B cell (primary cell): ENCODE measurements around the gene KSR2.

Experiments used
- EZH2 ChIP-seq: IDR thresholded peaks from 2 replicates; pipeline ENCODE4 v1.6.1; 2012; ENCODE audit warnings: borderline replicate concordance, low read depth, mild to moderate bottlenecking, moderate library complexity, low read length; ENCODE audit not compliant: insufficient read depth, poor library complexity, severe bottlenecking
- TF ChIP-seq, protein P1 (sequence below): fragments of 200-600 bp; IDR thresholded peaks from one replicate; pipeline ENCODE4 v1.8.0; 2022; ENCODE audit warnings: antibody characterized with exemption, mild to moderate bottlenecking

- TF ChIP-seq, protein P1, sequence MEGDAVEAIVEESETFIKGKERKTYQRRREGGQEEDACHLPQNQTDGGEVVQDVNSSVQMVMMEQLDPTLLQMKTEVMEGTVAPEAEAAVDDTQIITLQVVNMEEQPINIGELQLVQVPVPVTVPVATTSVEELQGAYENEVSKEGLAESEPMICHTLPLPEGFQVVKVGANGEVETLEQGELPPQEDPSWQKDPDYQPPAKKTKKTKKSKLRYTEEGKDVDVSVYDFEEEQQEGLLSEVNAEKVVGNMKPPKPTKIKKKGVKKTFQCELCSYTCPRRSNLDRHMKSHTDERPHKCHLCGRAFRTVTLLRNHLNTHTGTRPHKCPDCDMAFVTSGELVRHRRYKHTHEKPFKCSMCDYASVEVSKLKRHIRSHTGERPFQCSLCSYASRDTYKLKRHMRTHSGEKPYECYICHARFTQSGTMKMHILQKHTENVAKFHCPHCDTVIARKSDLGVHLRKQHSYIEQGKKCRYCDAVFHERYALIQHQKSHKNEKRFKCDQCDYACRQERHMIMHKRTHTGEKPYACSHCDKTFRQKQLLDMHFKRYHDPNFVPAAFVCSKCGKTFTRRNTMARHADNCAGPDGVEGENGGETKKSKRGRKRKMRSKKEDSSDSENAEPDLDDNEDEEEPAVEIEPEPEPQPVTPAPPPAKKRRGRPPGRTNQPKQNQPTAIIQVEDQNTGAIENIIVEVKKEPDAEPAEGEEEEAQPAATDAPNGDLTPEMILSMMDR, result no peak
- TF ChIP-seq EZH2, result no peak
These were observed 438.0 kb downstream of the KSR2 start for GRCh38 chr12:117530796-117531195.
